IPS-18c (cell line): ENCODE results near the gene CHIC2.

Experiments
- H3K4me3 ChIP-seq: 2 replicates; pipeline ENCODE4 v1.7.0; 2013; ENCODE audit warnings: low read depth, mild to moderate bottlenecking, low read length, moderate library complexity; ENCODE audit not compliant: insufficient read depth
- H3K9me3 ChIP-seq: one replicate; pipeline ENCODE4 v1.6.1; 2013; ENCODE audit warnings: mild to moderate bottlenecking, low read length, moderate library complexity; ENCODE audit not compliant: control insufficient read depth, insufficient read depth

CHIC2 gene

GRCh38 chr4:54096295-54096962, 32.0 kb upstream of the CHIC2 start:
- no peaks in the 10 kb centered on the region for H3K9me3 ChIP-seq
- no peak overlapping the region for H3K4me3 ChIP-seq

GRCh38 chr4:54095110-54095825, 30.9 kb upstream of the CHIC2 start:
- no peaks in the 10 kb centered on the region for H3K9me3 ChIP-seq
- H3K4me3 ChIP-seq, result no peak overlapping the region

GRCh38 chr4:54094451-54094850, 30.0 kb upstream of the CHIC2 start:
- H3K4me3 ChIP-seq, result no peak overlapping the region; the same call in 1 of the 2 replicates

GRCh38 chr4:54093324-54094240, 29.2 kb upstream of the CHIC2 start:
- H3K9me3 ChIP-seq, result no peaks in the 10 kb centered on the region
- no peak overlapping the region; the same call in 1 of the 2 replicates for H3K4me3 ChIP-seq

More at GRCh38 chr4:54094451-54094850, 30.0 kb upstream of the CHIC2 start:
- H3K9me3 ChIP-seq, result no peaks in the 10 kb centered on the region

GRCh38 chr4:54092405-54093323, 28.3 kb upstream of the CHIC2 start:
- H3K9me3 ChIP-seq, result no peaks in the 10 kb centered on the region
- H3K4me3 ChIP-seq, result no peak overlapping the region

GRCh38 chr4:54091637-54092404, 27.4 kb upstream of the CHIC2 start:
- Histone ChIP-seq H3K4me3 (peak overlapping the region; percentile 54), H3K9me3 (no peaks in the 10 kb centered on the region)

GRCh38 chr4:54090804-54091623, 26.6 kb upstream of the CHIC2 start:
- no peaks in the 10 kb centered on the region for H3K9me3 ChIP-seq
- peak overlapping the region; percentile 54 for H3K4me3 ChIP-seq

GRCh38 chr4:54090404-54090803, 26.0 kb upstream of the CHIC2 start:
- Histone ChIP-seq H3K4me3 (no peak overlapping the region), H3K9me3 (peaks cover 2% of the 10 kb centered on the region)

- Histone ChIP-seq H3K4me3 (no peak overlapping the region), H3K9me3 (peaks cover 2% of the 10 kb centered on the region)
Observed at GRCh38 chr4:54089875-54090274, 25.5 kb upstream of the CHIC2 start.

GRCh38 chr4:54085284-54085683, 20.9 kb upstream of the CHIC2 start:
- Histone ChIP-seq H3K9me3 (peaks cover 2% of the 10 kb centered on the region), H3K4me3 (no peak overlapping the region)

GRCh38 chr4:54082168-54082567, 17.8 kb upstream of the CHIC2 start:
- Histone ChIP-seq H3K4me3 (no peak overlapping the region), H3K9me3 (peaks cover 2% of the 10 kb centered on the region)

GRCh38 chr4:54077812-54078211, 13.4 kb upstream of the CHIC2 start:
- H3K4me3 ChIP-seq, result no peak overlapping the region
- no peaks in the 10 kb centered on the region for H3K9me3 ChIP-seq

- H3K4me3 ChIP-seq, result no peak overlapping the region
- H3K9me3 ChIP-seq, result no peaks in the 10 kb centered on the region
Observed at GRCh38 chr4:54076673-54077072, 12.3 kb upstream of the CHIC2 start.

GRCh38 chr4:54074381-54074780, 10.0 kb upstream of the CHIC2 start:
- no peaks in the 10 kb centered on the region for H3K9me3 ChIP-seq

GRCh38 chr4:54073271-54073880, 9.0 kb upstream of the CHIC2 start:
- no peak overlapping the region for H3K4me3 ChIP-seq
- H3K9me3 ChIP-seq, result no peaks in the 10 kb centered on the region

More at GRCh38 chr4:54074381-54074780, 10.0 kb upstream of the CHIC2 start:
- no peak overlapping the region for H3K4me3 ChIP-seq
